Adipose tissue (tissue), 3 donors: ENCODE measurements around the gene OR1I1. TPM values are rescaled to one million over a fixed set of nuclear protein-coding genes. Genes with fewer than 3 reads are reported as not detected.
"Not testable (repeated sequence)": the region's sequence is repeated elsewhere in the genome, so short reads cannot be mapped to it uniquely, and the experiment has no call there.

ENCODE experiments used
- H3K27ac ChIP-seq: one replicate; pipeline ENCODE4 v1.5.1; 2013; ENCODE audit warnings: low read depth, low read length
- WGBS, 3 donors: extraction: QIAGEN DNeasy Blood & Tissue Kit; methylation state at CpG; one replicate each; pipeline ENCODE4 v1.1.7; 2013; 5-methylcytosine and 5-hydroxymethylcytosine counted together
- polyA plus RNA-seq, 3 donors: library from polyadenylated mRNA; stranded (reverse); fragments of 200-250 nt; gene quantifications; one replicate each; pipeline ENCODE4 v1.2.3, GENCODE V29; 2013
- donor health status: healthy with polysubstance abuse.
- donor health status: Bipolar disorder and iron deficiency.
- donor health status: healthy.

Gene OR1I1
- polyA plus RNA-seq: under 1 TPM in 1 of 3 donors, not detected in 2; under 0.01 TPM

GRCh38 chr19:15081911-15082310 lies at the start of gene OR1I1:
OR1I1 (plus strand) TSS chr19:15082211; CDS start chr19:15087066, 4,855 bp downstream.
- no peak within 1 kb of the TSS for H3K27ac ChIP-seq
- WGBS, 3 donors: 56 to 71% (median 68%) methylated on average over 6 of the region's 6 CpGs

- WGBS, 3 donors: 43 to 70% (median 67%) methylated on average over 1 of the region's 1 CpG
- H3K27ac ChIP-seq: no peak overlapping the region
These were observed 46.2 kb upstream of the OR1I1 start for GRCh38 chr19:15035795-15036311.

GRCh38 chr19:15037586-15037985 lies 44.4 kb upstream of the OR1I1 start:
- 42 to 58% (median 52%) methylated on average over 4 of the region's 4 CpGs for WGBS, 3 donors

GRCh38 chr19:15038294-15038693 lies 43.7 kb upstream of the OR1I1 start:
- H3K27ac ChIP-seq: no peak overlapping the region
- WGBS, 3 donors: 49 to 57% (median 55%) methylated on average over 3 of the region's 3 CpGs

More at GRCh38 chr19:15037586-15037985, 44.4 kb upstream of the OR1I1 start:
- no peak overlapping the region for H3K27ac ChIP-seq

GRCh38 chr19:15042003-15042402 lies 40.0 kb upstream of the OR1I1 start:
- H3K27ac ChIP-seq: no peak overlapping the region
- WGBS, 3 donors: 71 to 86% (median 83%) methylated on average over 1 of the region's 1 CpG

- no peak overlapping the region for H3K27ac ChIP-seq
- 80 to 94% (median 88%) methylated on average over 2 of the region's 2 CpGs for WGBS, 3 donors
These were observed 39.2 kb upstream of the OR1I1 start for GRCh38 chr19:15042826-15043225.

GRCh38 chr19:15045506-15045905 lies 36.5 kb upstream of the OR1I1 start:
- 46 to 79% (median 53%) methylated on average over 3 of the region's 3 CpGs for WGBS, 3 donors
- H3K27ac ChIP-seq: no peak overlapping the region

- WGBS, 3 donors: 55 to 81% (median 56%) methylated on average over 11 of the region's 11 CpGs
- H3K27ac ChIP-seq: no peak overlapping the region
These were observed 34.3 kb upstream of the OR1I1 start for GRCh38 chr19:15047680-15048079.

GRCh38 chr19:15048128-15048527 lies 33.9 kb upstream of the OR1I1 start:
- no peak overlapping the region for H3K27ac ChIP-seq
- WGBS, 3 donors: 57 to 78% (median 76%) methylated on average over 5 of the region's 5 CpGs

GRCh38 chr19:15048885-15049541 lies 33.0 kb upstream of the OR1I1 start, which contains the start of gene CASP14:
CASP14 (plus strand) TSS chr19:15049480; CDS start chr19:15052252, 2,772 bp downstream.
- WGBS, 3 donors: 87 to 92% (median 91%) methylated on average over 11 of the region's 11 CpGs
- H3K27ac ChIP-seq: no peak within 1 kb of the TSS

- 73 to 91% (median 90%) methylated on average over 2 of the region's 2 CpGs for WGBS, 3 donors
- no peak overlapping the region for H3K27ac ChIP-seq
These were observed 31.4 kb upstream of the OR1I1 start for GRCh38 chr19:15050639-15051038.

- 76 to 85% (median 82%) methylated on average over 12 of the region's 12 CpGs for WGBS, 3 donors
- no peak overlapping the region for H3K27ac ChIP-seq
These were observed 20.0 kb upstream of the OR1I1 start for GRCh38 chr19:15062036-15062435.

- 63 to 71% (median 66%) methylated on average over 4 of the region's 4 CpGs for WGBS, 3 donors
- not testable (repeated sequence) for H3K27ac ChIP-seq
These were observed 11.6 kb upstream of the OR1I1 start for GRCh38 chr19:15070386-15070785.

- no peak overlapping the region for H3K27ac ChIP-seq
- 51 to 75% (median 73%) methylated on average over 23 of the region's 23 CpGs for WGBS, 3 donors
These were observed 8.9 kb upstream of the OR1I1 start for GRCh38 chr19:15072930-15073647.

- WGBS, 3 donors: 58 to 75% (median 68%) methylated on average over 2 of the region's 2 CpGs
- H3K27ac ChIP-seq: no peak overlapping the region
These were observed 7.6 kb upstream of the OR1I1 start for GRCh38 chr19:15074371-15074770.

GRCh38 chr19:15075806-15076205 lies 6.2 kb upstream of the OR1I1 start:
- whole genome bisulfite sequencing, 3 donors: 75 to 85% (median 83%) methylated on average over 4 of the region's 4 CpGs
- H3K27ac ChIP-seq: no peak overlapping the region

- WGBS, 3 donors: 53 to 68% (median 63%) methylated on average over 4 of the region's 4 CpGs
- H3K27ac ChIP-seq: not testable (repeated sequence)
These were observed 2.0 kb upstream of the OR1I1 start for GRCh38 chr19:15080002-15080401.

GRCh38 chr19:15087182-15087581 lies 5.2 kb downstream of the OR1I1 start:
- no peak overlapping the region for H3K27ac ChIP-seq
- WGBS, 3 donors: 74 to 80% (median 78%) methylated on average over 11 of the region's 11 CpGs

- H3K27ac ChIP-seq: no peak overlapping the region
- 11 to 22% (median 21%) methylated on average over 13 of the region's 13 CpGs for WGBS, 3 donors
These were observed 10.1 kb downstream of the OR1I1 start for GRCh38 chr19:15091918-15092753.
